Frontal cortex (tissue), 4 donors: Measurements from ENCODE around the gene HPN. TPM values are rescaled to one million over a fixed set of nuclear protein-coding genes. Genes with fewer than 3 reads are reported as not detected.

Experiments used
- DNase-seq, 2 donors: peaks; one replicate each; pipeline ENCODE4 v3.0.0; 2012; ENCODE audit warnings: low spot score in 2 of 2
- FAIRE-seq: peaks from 2 replicates; lab custom pipeline; 2012; peaks lifted over from hg19 to GRCh38; lab: Jason Lieb, UNC
- total RNA-seq: library from RNA; depleted of rRNA; stranded (reverse); fragments of >200 nt; gene quantifications from one replicate; pipeline ENCODE4 v1.2.3, GENCODE V29; 2014
- donor health status: control.
- donor health status: control.
- donor health status: control.

HPN gene
- total RNA-seq, 1 donor from 2014 or later = not detected

GRCh38 chr19:35056513-35057063, 15.1 kb downstream of the HPN start:
- FAIRE-seq = no peak
- DNase-seq = no peak

GRCh38 chr19:35058370-35058769, 16.8 kb downstream of the HPN start:
- peak; percentile 83 for FAIRE-seq
- no peak for DNase-seq

- no peak for DNase-seq
- FAIRE-seq = no peak
These were observed 17.7 kb downstream of the HPN start for GRCh38 chr19:35059006-35059798.

- DNase-seq (no peak), FAIRE-seq (no peak)
These were observed 18.2 kb downstream of the HPN start for GRCh38 chr19:35059799-35060091.

GRCh38 chr19:35060160-35060855, 18.8 kb downstream of the HPN start:
- FAIRE-seq (no peak), DNase-seq (no peak)

GRCh38 chr19:35061583-35062373, 20.3 kb downstream of the HPN start:
- no peak for FAIRE-seq

GRCh38 chr19:35062942-35063341, 21.4 kb downstream of the HPN start:
- DNase-seq = no peak
- no peak for FAIRE-seq

More at GRCh38 chr19:35061583-35062373, 20.3 kb downstream of the HPN start:
- DNase-seq = no peak

- FAIRE-seq (no peak), DNase-seq (no peak)
These were observed 22.7 kb downstream of the HPN start for GRCh38 chr19:35063940-35064818.

GRCh38 chr19:35065574-35065973, 24.1 kb downstream of the HPN start:
- FAIRE-seq (no peak), DNase-seq (no peak)

- no peak for DNase-seq
- FAIRE-seq = no peak
These were observed 24.6 kb downstream of the HPN start for GRCh38 chr19:35066121-35066520.

GRCh38 chr19:35066691-35067563, 25.4 kb downstream of the HPN start:
- FAIRE-seq (no peak), DNase-seq (peak; percentile 75 to 85)

- DNase-seq (no peak), FAIRE-seq (no peak)
These were observed 27.6 kb downstream of the HPN start for GRCh38 chr19:35068941-35069634.

GRCh38 chr19:35069696-35070095, 28.2 kb downstream of the HPN start:
- no peak for DNase-seq
- no peak for FAIRE-seq

- no peak for DNase-seq
- FAIRE-seq = no peak
These were observed 28.9 kb downstream of the HPN start for GRCh38 chr19:35070471-35070870.

GRCh38 chr19:35073516-35073915, 32.0 kb downstream of the HPN start:
- no peak for FAIRE-seq
- DNase-seq = no peak

GRCh38 chr19:35073941-35074340, 32.4 kb downstream of the HPN start:
- DNase-seq (no peak), FAIRE-seq (no peak)

GRCh38 chr19:35074426-35075201, 33.1 kb downstream of the HPN start:
- FAIRE-seq (no peak), DNase-seq (no peak)
